H9 (cell line): Measurements from ENCODE around the gene MROH7. TPM values are rescaled to one million over a fixed set of nuclear protein-coding genes. Genes with fewer than 3 reads are reported as not detected.

ENCODE experiments used
- DNase-seq: peaks from one replicate; pipeline ENCODE4 v3.0.0-alpha.2; 2017
- H2AFZ ChIP-seq: one replicate; pipeline ENCODE4 v1.6.1; 2013; ENCODE audit warnings: mild to moderate bottlenecking, low read length, control low read depth, moderate library complexity
- H2AK5ac ChIP-seq: 2 replicates; pipeline ENCODE4 v1.6.1; 2013; ENCODE audit warnings: low read length, control low read depth, mixed read lengths; ENCODE audit not compliant: insufficient read length
- H2BK120ac ChIP-seq: one replicate; pipeline ENCODE4 v1.6.1; 2013; ENCODE audit warnings: low read depth, mild to moderate bottlenecking, low read length, control low read depth, inconsistent platforms; ENCODE audit not compliant: poor library complexity, severe bottlenecking
- H2BK12ac ChIP-seq: 2 replicates; pipeline ENCODE4 v1.6.1; 2013; ENCODE audit warnings: low read length, control low read depth, mixed read lengths, low read depth; ENCODE audit not compliant: insufficient read length
- H2BK15ac ChIP-seq: 2 replicates; pipeline ENCODE4 v1.6.1; 2013; ENCODE audit warnings: low read depth, low read length, control low read depth
- H2BK20ac ChIP-seq: one replicate; pipeline ENCODE4 v1.6.1; 2013; ENCODE audit warnings: low read depth, mild to moderate bottlenecking, low read length, control low read depth, inconsistent platforms; ENCODE audit not compliant: poor library complexity, severe bottlenecking
- H2BK5ac ChIP-seq: 2 replicates; pipeline ENCODE4 v1.6.1; 2013; ENCODE audit warnings: low read length, control low read depth, mixed read lengths; ENCODE audit not compliant: insufficient read length
- H3K14ac ChIP-seq: 2 replicates; pipeline ENCODE4 v1.6.1; 2013; ENCODE audit warnings: low read length, control low read depth; ENCODE audit not compliant: insufficient read depth
- H3K18ac ChIP-seq: 2 replicates; pipeline ENCODE4 v1.6.1; 2013; ENCODE audit warnings: low read depth, mild to moderate bottlenecking, mixed read lengths, low read length, control low read depth; ENCODE audit not compliant: insufficient read length
- H3K23ac ChIP-seq: 2 replicates; pipeline ENCODE4 v1.6.1; 2013; ENCODE audit warnings: low read length, control low read depth, mixed read lengths, low read depth; ENCODE audit not compliant: insufficient read length
- H3K23me2 ChIP-seq: 2 replicates; pipeline ENCODE4 v1.6.1; 2013; ENCODE audit warnings: low read depth, mild to moderate bottlenecking, mixed read lengths, low read length, control low read depth; ENCODE audit not compliant: insufficient read length, poor library complexity, severe bottlenecking
- H3K27ac ChIP-seq: 2 replicates; pipeline ENCODE4 v1.5.1; 2013; ENCODE audit warnings: low read length, control low read depth, mixed read lengths, low read depth; ENCODE audit not compliant: insufficient read length
- H3K27me3 ChIP-seq: 2 replicates; pipeline ENCODE4 v1.6.1; 2013; ENCODE audit warnings: low read length, control low read depth, inconsistent platforms; ENCODE audit not compliant: insufficient read depth
- H3K4ac ChIP-seq: 2 replicates; pipeline ENCODE4 v1.6.1; 2013; ENCODE audit warnings: low read depth, mild to moderate bottlenecking, control low read depth, inconsistent platforms, low read length, moderate library complexity
- H3K4me1 ChIP-seq: 2 replicates; pipeline ENCODE4 v1.6.1; 2013; ENCODE audit warnings: low read length, control low read depth, inconsistent platforms; ENCODE audit not compliant: insufficient read depth
- H3K4me2 ChIP-seq: 2 replicates; pipeline ENCODE4 v1.6.1; 2013; ENCODE audit warnings: low read length, control low read depth, mixed read lengths; ENCODE audit not compliant: insufficient read length, insufficient read depth
- H3K56ac ChIP-seq: 2 replicates; pipeline ENCODE4 v1.6.1; 2013; ENCODE audit warnings: low read depth, mild to moderate bottlenecking, mixed read lengths, low read length, control low read depth; ENCODE audit not compliant: insufficient read length
- H3K79me1 ChIP-seq: 2 replicates; pipeline ENCODE4 v1.6.1; 2013; ENCODE audit warnings: low read depth, mild to moderate bottlenecking, moderate library complexity, low read length, control low read depth, inconsistent platforms; ENCODE audit not compliant: insufficient read depth, poor library complexity, severe bottlenecking
- H3K79me2 ChIP-seq: 2 replicates; pipeline ENCODE4 v1.6.1; 2013; ENCODE audit warnings: low read length, control low read depth, inconsistent platforms; ENCODE audit not compliant: insufficient read depth
- H3K9ac ChIP-seq: 2 replicates; pipeline ENCODE4 v1.6.1; 2013; ENCODE audit warnings: low read length, control low read depth, mixed read lengths; ENCODE audit not compliant: insufficient read length; ENCODE audit errors: extremely low read depth
- H3K9me3 ChIP-seq: one replicate; pipeline ENCODE4 v1.6.1; 2013; ENCODE audit warnings: low read depth, low read length, inconsistent platforms; ENCODE audit not compliant: control insufficient read depth
- H3T11ph ChIP-seq: one replicate; pipeline ENCODE4 v1.6.1; 2013; ENCODE audit warnings: mild to moderate bottlenecking, low read length, control low read depth, inconsistent platforms
- H4K20me1 ChIP-seq: one replicate; pipeline ENCODE4 v1.6.1; 2013; ENCODE audit not compliant: control insufficient read depth, insufficient read length, insufficient read depth
- H4K5ac ChIP-seq: 2 replicates; pipeline ENCODE4 v1.6.1; 2013; ENCODE audit warnings: low read depth, mild to moderate bottlenecking, mixed read lengths, low read length, control low read depth; ENCODE audit not compliant: insufficient read length
- H4K8ac ChIP-seq: replicated peaks from 2 replicates; pipeline ENCODE4 v1.6.1; 2013; ENCODE audit warnings: low read length, control low read depth, mixed read lengths, low read depth; ENCODE audit not compliant: insufficient read length
- H4K91ac ChIP-seq: 2 replicates; pipeline ENCODE4 v1.6.1; 2013; ENCODE audit warnings: low read depth, mild to moderate bottlenecking, moderate library complexity, mixed read lengths, low read length, control low read depth; ENCODE audit not compliant: insufficient read length
- H3K27ac Mint-ChIP-seq, 3 experiments: 2 replicates in 2 of 3; 3 replicates in 1 of 3; pipeline ENCODE4 v1.8.0; 2020 to 2021; ENCODE audit warnings: mixed read lengths in 3 of 3, mild to moderate bottlenecking in 1 of 3, moderate library complexity in 1 of 3
- H3K27me3 Mint-ChIP-seq: 2 replicates; pipeline ENCODE4 v1.8.0; 2021; ENCODE audit warnings: low read depth, mild to moderate bottlenecking, moderate library complexity, mixed read lengths
- H3K36me3 Mint-ChIP-seq, 3 experiments: 2 replicates in 2 of 3; 3 replicates in 1 of 3; pipeline ENCODE4 v1.8.0; 2020 to 2021; ENCODE audit warnings: low read depth in 3 of 3, mixed read lengths in 3 of 3; ENCODE audit not compliant: insufficient read depth in 1 of 3
- H3K4me1 Mint-ChIP-seq, 2 experiments: 2 replicates each; pipeline ENCODE4 v1.8.0; 2020; ENCODE audit warnings: mixed read lengths in 2 of 2
- H3K4me3 Mint-ChIP-seq, 2 experiments: 2 replicates in 1 of 2; 3 replicates in 1 of 2; pipeline ENCODE4 v1.8.0; 2020 to 2021; ENCODE audit warnings: mild to moderate bottlenecking in 2 of 2, mixed read lengths in 2 of 2, moderate library complexity in 1 of 2
- H3K9me3 Mint-ChIP-seq, 2 experiments: 2 replicates in 1 of 2; 3 replicates in 1 of 2; pipeline ENCODE4 v1.8.0; 2020; ENCODE audit warnings: mild to moderate bottlenecking in 2 of 2, mixed read lengths in 2 of 2, moderate library complexity in 1 of 2
- CTCF ChIP-seq: fragments of 200-600 bp; sonication (generic); conservative IDR thresholded peaks from 3 replicates; pipeline ENCODE4 v1.8.0; 2021; ENCODE audit warnings: antibody characterized with exemption, mild to moderate bottlenecking
- WGBS: extraction: QIAGEN DNeasy Blood & Tissue Kit; methylation state at CpG from one replicate; pipeline ENCODE4 v1.1.7; 2013; ENCODE audit warnings: missing lambda C conversion rate, low lambda C conversion rate, mixed read lengths; ENCODE audit not compliant: insufficient read length; ENCODE audit errors: extremely low coverage; 5-methylcytosine and 5-hydroxymethylcytosine counted together
- total RNA-seq: library from RNA; stranded (reverse); gene quantifications from 2 replicates; pipeline ENCODE4 v1.2.1, GENCODE V29; 2021

The MROH7 gene
- total RNA-seq, 1 experiment from 2014 or later = 0.09 TPM

- Histone ChIP-seq H4K8ac (no peak overlapping the region), H2BK20ac (no peak overlapping the region), H3K4me1 (no peaks in the 10 kb centered on the region)
Observed at GRCh38 chr1:54750596-54750995, 109.0 kb downstream of the MROH7 start.

More at GRCh38 chr1:54750596-54750995, 109.0 kb downstream of the MROH7 start:
- TF ChIP-seq CTCF = no peak
- no peak overlapping the region for H3K4ac ChIP-seq
- no peak overlapping the region for H3K23ac ChIP-seq
- no peak overlapping the region for H4K91ac ChIP-seq
- H2AFZ ChIP-seq = no peak overlapping the region
- H3K27me3 Mint-ChIP-seq = peaks cover 2% of the 10 kb centered on the region; the same call in 1 of the 2 replicates
- no peak overlapping the region for H2BK120ac ChIP-seq
- H3K4me3 Mint-ChIP-seq = no peak overlapping the region
- no CpG with 5 or more reads among the region's 6 CpGs for WGBS
- H4K20me1 ChIP-seq = no peaks in the 10 kb centered on the region
- no peaks in the 10 kb centered on the region for H3K27me3 ChIP-seq
- H3K79me2 ChIP-seq = no peaks in the 10 kb centered on the region
- H3K23me2 ChIP-seq = no peaks in the 10 kb centered on the region
- peaks cover 0 to 3% of the 10 kb centered on the region in 2 experiments; a peak in 1 of 5 replicates for H3K9me3 Mint-ChIP-seq
- H3K56ac ChIP-seq = no peak overlapping the region
- no peak overlapping the region for H3K14ac ChIP-seq
- H3K9me3 ChIP-seq = no peaks in the 10 kb centered on the region
- H3K4me1 Mint-ChIP-seq = peaks cover 15 to 19% of the 10 kb centered on the region in 2 experiments
- no peak overlapping the region for H3K27ac ChIP-seq
- no peak overlapping the region for H2BK15ac ChIP-seq
- no peak overlapping the region for H4K5ac ChIP-seq
- H2BK12ac ChIP-seq = no peak overlapping the region
- DNase-seq = no peak
- H3K4me2 ChIP-seq = no peak overlapping the region
- H2BK5ac ChIP-seq = no peak overlapping the region
- H3K9ac ChIP-seq = no peak overlapping the region
- no peak overlapping the region for H3K18ac ChIP-seq
- H3T11ph ChIP-seq = no peak overlapping the region
- H2AK5ac ChIP-seq = no peak overlapping the region
- H3K79me1 ChIP-seq = no peaks in the 10 kb centered on the region
- 0 out of 7 replicates have a peak overlapping the region, but pooled peaks of 1 of the 3 experiments have one; percentile 57 for H3K27ac Mint-ChIP-seq
- H3K36me3 Mint-ChIP-seq = no peaks in the 10 kb centered on the region; a peak in 1 of 7 replicates
